ENCODE results near the gene XAB2. TPM values are rescaled to one million over a fixed set of nuclear protein-coding genes. Genes with fewer than 3 reads are reported as not detected.

The XAB2 gene
- total RNA-seq, 2 donors from 2014 or later: 34.5 to 36.3 TPM

GRCh38 chr19:7596211-7596937 is 33.0 kb downstream of the XAB2 start:
- H3K4me3 ChIP-seq: peak overlapping the region in 1 of 2 donors; percentile 48
- peaks cover 25% of the 10 kb centered on the region for H3K4me1 ChIP-seq
- WGBS, 2 donors: 0 to 1% methylated on average over 5 to 47 of the region's 70 CpGs
- intact Hi-C loops (cut with DNase I): no loop called here
- peak overlapping the region; percentile 52 to 81 (median 64) for H3K27ac ChIP-seq
- DNase-seq: peak in 1 of 4 donors; percentile 48
- peak; percentile 69 for ATAC-seq
- H3K36me3 ChIP-seq (replicated peaks in 1 of 2; ENCODE audit: insufficient read depth in 1 of 2, low read depth in 2 of 2): no peaks in the 10 kb centered on the region
- no peaks in the 10 kb centered on the region for H3K9me3 ChIP-seq
- TF ChIP-seq POLR2A (IDR thresholded peaks at IDR 0.05): no peak
- TF ChIP-seq CTCF (IDR thresholded peaks at IDR 0.05): no peak
- H3K27me3 ChIP-seq: no peaks in the 10 kb centered on the region

DNA sequence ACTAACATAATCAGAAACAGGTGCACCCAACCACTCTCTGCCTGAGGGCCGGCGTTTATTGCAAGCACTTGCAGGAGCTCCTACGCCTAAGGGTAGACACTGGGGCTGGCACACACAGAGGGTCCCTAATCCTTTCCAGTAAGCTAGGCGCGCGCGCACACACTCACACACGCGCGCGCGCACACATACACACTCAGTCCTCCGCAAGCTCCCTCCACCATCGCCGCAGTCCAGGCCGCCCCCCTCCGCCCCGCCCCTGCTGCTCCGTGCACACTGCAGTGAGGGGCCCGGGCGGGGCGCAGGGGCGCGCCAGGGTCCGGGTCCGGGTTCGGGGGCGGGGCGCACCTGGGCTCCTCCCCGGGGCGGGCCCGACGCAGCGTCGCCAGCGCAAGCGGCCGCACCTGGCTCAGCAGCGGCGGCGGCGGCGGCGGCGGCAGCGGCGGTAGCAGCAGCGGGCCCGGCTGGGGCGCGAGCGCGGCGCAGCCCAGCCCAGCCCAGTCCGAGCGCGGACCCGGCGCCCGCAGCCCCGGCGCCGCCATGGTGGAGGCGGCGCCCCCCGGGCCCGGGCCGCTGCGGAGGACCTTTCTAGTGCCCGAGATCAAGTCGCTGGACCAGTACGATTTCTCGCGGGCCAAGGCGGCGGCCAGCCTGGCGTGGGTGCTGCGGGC is 33.7 kb downstream of the XAB2 start, which contains the start of gene CAMSAP3:
CAMSAP3 (plus strand) TSS at position 398 of the 668 bp plus-strand sequence; CDS start at position 538, 140 bp downstream.
- intact Hi-C loops (cut with DNase I): no loop called here
- WGBS, 2 donors: 0% methylated on average over 74 of the region's 78 CpGs; no CpG with 5 or more reads in 1 of the 2 donors
- Histone ChIP-seq H3K4me3 (peak within 1 kb of the TSS in 1 of 2 donors; percentile 48), H3K36me3 (replicated peaks in 1 of 2; ENCODE audit: insufficient read depth in 1 of 2, low read depth in 2 of 2) (no peaks in the 10 kb centered on the region), H3K27ac (peak within 1 kb of the TSS; percentile 52 to 81 (median 64)), H3K9me3 (no peaks in the 10 kb centered on the region), H3K27me3 (no peaks in the 10 kb centered on the region), H3K4me1 (peaks cover 24% of the 10 kb centered on the region)
- DNase-seq (peak; percentile 61 to 70 (median 63)), ATAC-seq (peak; percentile 90)
- TF ChIP-seq CTCF (IDR thresholded peaks at IDR 0.05): peak in 1 of 7 experiments; percentile 15
- no peak for TF ChIP-seq POLR2A (IDR thresholded peaks at IDR 0.05)

DNA sequence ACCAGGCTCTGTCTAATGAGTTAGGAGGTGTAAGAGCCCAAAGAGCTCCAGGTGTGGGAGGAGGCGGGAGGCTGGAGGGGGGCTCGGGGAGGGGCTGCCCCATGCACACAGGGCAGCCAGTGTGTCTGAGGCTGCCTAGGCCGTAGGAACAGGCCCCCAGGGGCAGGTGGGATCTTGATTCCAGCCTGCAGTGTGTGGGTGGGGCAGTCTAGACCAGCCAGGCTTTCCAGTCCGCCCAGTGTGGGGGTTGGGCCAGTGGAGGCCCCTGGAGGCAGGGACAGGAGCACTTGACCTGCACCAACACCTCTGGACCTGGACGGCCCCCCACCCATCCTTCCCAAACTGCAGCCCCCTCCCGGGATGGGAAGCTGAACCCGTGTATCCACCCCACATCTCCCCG is 39.1 kb downstream of the XAB2 start:
- H3K36me3 ChIP-seq (replicated peaks in 1 of 2; ENCODE audit: insufficient read depth in 1 of 2, low read depth in 2 of 2): no peaks in the 10 kb centered on the region
- H3K9me3 ChIP-seq: no peaks in the 10 kb centered on the region
- peaks cover 9% of the 10 kb centered on the region for H3K4me1 ChIP-seq
- WGBS, 2 donors: 26 to 34% methylated on average over 5 to 8 of the region's 8 CpGs
- H3K27ac ChIP-seq: no peak overlapping the region
- ATAC-seq (no peak), DNase-seq (peak in 1 of 4 donors; percentile 46)
- TF ChIP-seq CTCF (IDR thresholded peaks at IDR 0.05): no peak
- no peak for TF ChIP-seq POLR2A (IDR thresholded peaks at IDR 0.05)
- intact Hi-C loops (cut with DNase I): no loop called here
- no peaks in the 10 kb centered on the region for H3K27me3 ChIP-seq
- no peak overlapping the region for H3K4me3 ChIP-seq

DNA sequence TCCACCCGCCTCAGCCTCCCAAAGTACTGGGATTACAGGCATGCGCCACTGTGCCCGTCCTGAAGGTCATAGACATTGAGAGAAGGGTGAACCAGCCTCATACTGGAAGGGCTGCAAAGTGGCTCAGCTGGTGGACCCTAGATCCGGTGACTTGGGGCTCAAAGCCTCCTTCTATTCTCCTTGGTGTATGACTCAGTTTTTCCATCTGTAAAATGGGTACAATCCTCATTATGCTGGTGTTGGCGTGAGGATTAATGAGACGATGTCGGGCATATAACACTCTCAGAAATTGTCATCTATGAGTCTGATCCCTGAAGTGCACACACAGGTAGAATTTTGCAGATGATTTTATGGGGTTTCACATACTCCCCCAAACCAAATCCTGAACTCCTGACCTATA is 39.5 kb downstream of the XAB2 start:
- peaks cover 9% of the 10 kb centered on the region for H3K4me1 ChIP-seq
- 86 to 90% methylated on average over 7 of the region's 7 CpGs for WGBS, 2 donors
- no peak for DNase-seq
- intact Hi-C loops (cut with DNase I): no loop called here
- H3K4me3 ChIP-seq: no peak overlapping the region
- no peak for ATAC-seq
- no peak overlapping the region for H3K27ac ChIP-seq
- H3K27me3 ChIP-seq: no peaks in the 10 kb centered on the region
- H3K36me3 ChIP-seq (replicated peaks in 1 of 2; ENCODE audit: insufficient read depth in 1 of 2, low read depth in 2 of 2): no peaks in the 10 kb centered on the region
- no peaks in the 10 kb centered on the region for H3K9me3 ChIP-seq
- TF ChIP-seq POLR2A (IDR thresholded peaks at IDR 0.05): no peak
- TF ChIP-seq CTCF (IDR thresholded peaks at IDR 0.05): no peak
